Right lobe of liver (tissue), 6 donors: ENCODE measurements around the gene EPHA2. TPM values are rescaled to one million over a fixed set of nuclear protein-coding genes. Genes with fewer than 3 reads are reported as not detected.
A peak's percentile ranks its signal among the peaks of the same experiment; 100 is the strongest.

Experiments
- ATAC-seq, 4 donors: fragments of 200-7000 bp; cut with Tn5 transposase; one replicate each; pipeline ENCODE4 v1.9.1; 2020; ENCODE audit warnings: mild to moderate bottlenecking in 4 of 4, moderate library complexity in 4 of 4
- DNase-seq, 3 donors: peaks; one replicate each; pipeline ENCODE4 v3.0.0-alpha.2; 2020
- H3K27ac ChIP-seq, 3 donors: fragments of 200-600 bp; one replicate each; pipeline ENCODE4 v1.8.0; 2022
- H3K27me3 ChIP-seq, 2 donors: fragments of 200-600 bp; one replicate each; pipeline ENCODE4 v1.8.0; 2022
- H3K36me3 ChIP-seq, 4 donors: fragments of 200-600 bp; sonication (generic) in 1 of 4; one replicate each; pipeline versions ENCODE4 v1.5.1 to v1.8.0; 2017 to 2022; ENCODE audit warnings: control low read depth in 1 of 4
- H3K4me1 ChIP-seq, 4 donors: fragments of 200-600 bp; sonication (generic) in 1 of 4; one replicate each; pipeline versions ENCODE4 v1.5.1 to v1.8.0; 2017 to 2022; ENCODE audit warnings: control low read depth in 1 of 4
- H3K4me3 ChIP-seq, 3 donors: fragments of 200-600 bp; one replicate each; pipeline ENCODE4 v1.8.0; 2022
- H3K9me3 ChIP-seq, 4 donors: fragments of 200-600 bp; sonication (generic) in 1 of 4; one replicate each; pipeline versions ENCODE4 v1.5.1 to v1.8.0; 2017 to 2022; ENCODE audit warnings: control low read depth in 1 of 4
- POLR2A ChIP-seq: fragments of 450-650 bp; IDR thresholded peaks from one replicate; pipeline ENCODE4 v1.6.1; 2017; ENCODE audit warnings: antibody characterized with exemption, mild to moderate bottlenecking
- WGBS: methylation state at CpG from one replicate; pipeline ENCODE4 v1.1.6; 2018; ENCODE audit warnings: low coverage, low lambda C conversion rate; ENCODE audit not compliant: insufficient coverage; ENCODE audit errors: missing lambda C conversion rate; 5-methylcytosine and 5-hydroxymethylcytosine counted together
- intact Hi-C, 2 donors: fragments of 100-400 bp; cut with DNase I; formaldehyde crosslinking; loops; one replicate each; pipeline versions ENCODE4 v1.11.2 to v1.14.1; 2022
- total RNA-seq, 6 experiments: library from RNA; depleted of rRNA in 2 of 6; stranded (reverse); fragments of >200 nt in 2 of 6; fragmentation: NEBNext Ultra II Directional in 3 of 6; extraction: Animal tissue kit (Norgen Biotek cat#: 25700) in 3 of 6; gene quantifications; one replicate each; pipeline versions ENCODE4 v1.1.0 to v1.2.4, GENCODE V29; 2016 to 2023
- TF ChIP-seq, protein P1 (sequence below), 4 donors: fragments of 200-600 bp in 3 of 4; fragments of 450-650 bp in 1 of 4; IDR thresholded peaks; one replicate each; pipeline versions ENCODE4 v1.5.1 to v1.8.0; 2016 to 2022; ENCODE audit warnings: antibody characterized with exemption in 4 of 4, mild to moderate bottlenecking in 2 of 4
- donor health status: DM: no; HTN: yes; CAD: no.
- donor health status: DM: no; HTN: no; CAD: no.
- donor health status: DM: no; HTN: no; CAD: no.
- donor health status: DM: no; HTN: yes; CAD: no.
- donor health status: DM: no; HTN: yes; CAD: no.

Gene EPHA2
- total RNA-seq, 6 experiments from 2014 or later = 6.0 to 14.7 (median 10.8) TPM

DNA sequence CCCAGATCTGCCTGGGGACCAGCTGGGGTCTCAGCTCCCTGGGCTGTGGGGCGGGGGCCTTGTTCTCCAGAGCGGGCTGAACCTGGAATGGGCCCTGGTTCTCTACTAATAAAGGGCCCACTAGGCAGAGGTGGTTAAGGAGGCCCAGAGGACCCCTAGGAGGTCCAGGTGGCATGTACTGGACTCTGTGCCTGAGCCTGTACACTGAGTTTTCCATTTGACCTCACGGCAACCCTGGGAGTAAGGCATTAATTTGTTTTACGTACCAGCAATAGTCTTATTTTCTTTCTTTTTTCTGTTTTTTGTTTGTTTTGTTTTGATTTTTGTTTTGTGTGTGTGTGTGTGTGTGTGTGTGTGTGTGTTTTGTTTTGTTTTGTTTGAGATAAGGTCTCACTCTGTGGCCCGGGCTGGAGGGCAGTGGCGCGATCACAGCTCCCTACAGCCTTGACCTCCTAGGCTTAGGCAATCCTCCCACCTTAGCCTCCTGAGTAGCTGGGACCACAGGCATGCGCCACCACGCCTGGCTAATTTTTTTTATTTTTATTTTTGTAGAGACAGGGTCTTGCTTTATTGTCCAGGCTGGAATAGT lies 62.9 kb downstream of the EPHA2 start:
- peaks cover 0 to 9% (median 0%) of the 10 kb centered on the region in 4 donors for H3K4me1 ChIP-seq
- no peak for TF ChIP-seq POLR2A
- TF ChIP-seq, protein P1, sequence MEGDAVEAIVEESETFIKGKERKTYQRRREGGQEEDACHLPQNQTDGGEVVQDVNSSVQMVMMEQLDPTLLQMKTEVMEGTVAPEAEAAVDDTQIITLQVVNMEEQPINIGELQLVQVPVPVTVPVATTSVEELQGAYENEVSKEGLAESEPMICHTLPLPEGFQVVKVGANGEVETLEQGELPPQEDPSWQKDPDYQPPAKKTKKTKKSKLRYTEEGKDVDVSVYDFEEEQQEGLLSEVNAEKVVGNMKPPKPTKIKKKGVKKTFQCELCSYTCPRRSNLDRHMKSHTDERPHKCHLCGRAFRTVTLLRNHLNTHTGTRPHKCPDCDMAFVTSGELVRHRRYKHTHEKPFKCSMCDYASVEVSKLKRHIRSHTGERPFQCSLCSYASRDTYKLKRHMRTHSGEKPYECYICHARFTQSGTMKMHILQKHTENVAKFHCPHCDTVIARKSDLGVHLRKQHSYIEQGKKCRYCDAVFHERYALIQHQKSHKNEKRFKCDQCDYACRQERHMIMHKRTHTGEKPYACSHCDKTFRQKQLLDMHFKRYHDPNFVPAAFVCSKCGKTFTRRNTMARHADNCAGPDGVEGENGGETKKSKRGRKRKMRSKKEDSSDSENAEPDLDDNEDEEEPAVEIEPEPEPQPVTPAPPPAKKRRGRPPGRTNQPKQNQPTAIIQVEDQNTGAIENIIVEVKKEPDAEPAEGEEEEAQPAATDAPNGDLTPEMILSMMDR (IDR thresholded peaks at IDR 0.05) = no peak
- H3K27me3 ChIP-seq = no peaks in the 10 kb centered on the region
- intact Hi-C loops = no loop called here
- no peaks in the 10 kb centered on the region for H3K9me3 ChIP-seq
- DNase-seq = no peak
- H3K4me3 ChIP-seq = no peak overlapping the region
- WGBS = 47% methylated on average over 7 of the region's 9 CpGs
- H3K36me3 ChIP-seq = no peaks in the 10 kb centered on the region
- no peak overlapping the region for H3K27ac ChIP-seq
- ATAC-seq = no peak

DNA sequence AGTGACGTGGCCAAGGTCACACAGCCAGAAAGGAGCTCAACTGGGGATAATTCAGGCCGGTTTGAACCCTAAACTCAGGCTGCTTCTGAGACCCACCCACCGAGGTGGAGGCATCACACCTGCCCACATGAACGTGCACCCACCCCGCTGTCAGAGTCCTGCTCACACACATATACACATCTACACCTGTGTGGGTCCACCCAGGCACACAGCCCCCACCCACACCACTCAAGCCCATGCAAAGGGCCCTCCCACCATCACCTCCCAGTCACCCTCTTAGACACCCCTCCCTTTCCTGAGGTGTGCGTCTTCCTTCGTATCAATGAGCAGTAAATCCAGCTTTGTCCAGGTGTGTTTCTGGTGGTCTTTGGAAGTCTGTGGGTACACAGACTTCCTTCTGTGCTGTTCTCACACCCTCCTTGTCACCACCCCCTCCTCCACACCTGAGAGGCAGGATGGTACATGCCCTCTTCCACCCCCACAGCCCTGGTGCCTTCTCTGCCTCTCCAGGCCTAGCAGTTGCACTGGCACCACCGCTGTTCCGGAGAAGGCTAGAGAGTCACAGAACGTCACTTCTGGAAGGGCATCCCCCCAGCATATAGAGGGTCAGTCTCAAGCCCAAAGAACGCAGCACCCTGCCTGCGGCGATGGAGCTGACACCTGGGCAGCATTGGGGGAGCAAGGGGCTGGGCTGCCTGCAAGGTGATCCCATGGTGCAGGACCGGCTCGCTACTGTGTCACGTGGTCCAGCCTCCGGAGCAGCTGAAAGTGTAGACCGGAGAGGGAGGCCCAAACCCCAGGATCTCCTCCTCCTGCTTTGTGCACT lies 63.6 kb downstream of the EPHA2 start:
- Histone ChIP-seq H3K27ac (no peak overlapping the region), H3K36me3 (no peaks in the 10 kb centered on the region), H3K4me3 (no peak overlapping the region), H3K27me3 (no peaks in the 10 kb centered on the region), H3K9me3 (no peaks in the 10 kb centered on the region), H3K4me1 (peaks cover 0 to 9% (median 0%) of the 10 kb centered on the region in 4 donors)
- DNase-seq (no peak), ATAC-seq (no peak)
- 86% methylated on average over 2 of the region's 18 CpGs for WGBS
- intact Hi-C loops = no loop called here
- TF ChIP-seq POLR2A = no peak
- TF ChIP-seq, protein P1 (IDR thresholded peaks at IDR 0.05) = no peak

GRCh38 chr1:16091296-16091695 lies 64.6 kb downstream of the EPHA2 start:
- ATAC-seq (peak in 2 of 4 donors; percentile 18 to 28), DNase-seq (no peak)
- WGBS = no CpG with 5 or more reads among the region's 8 CpGs
- H3K27ac ChIP-seq = no peak overlapping the region
- no peak overlapping the region for H3K4me3 ChIP-seq
- H3K4me1 ChIP-seq = peaks cover 0 to 9% (median 0%) of the 10 kb centered on the region in 4 donors
- no peaks in the 10 kb centered on the region for H3K9me3 ChIP-seq
- no peaks in the 10 kb centered on the region for H3K36me3 ChIP-seq
- no peaks in the 10 kb centered on the region for H3K27me3 ChIP-seq
- TF ChIP-seq, protein P1 (IDR thresholded peaks at IDR 0.05) = no peak
- TF ChIP-seq POLR2A = no peak
- intact Hi-C loops = no loop called here

DNA sequence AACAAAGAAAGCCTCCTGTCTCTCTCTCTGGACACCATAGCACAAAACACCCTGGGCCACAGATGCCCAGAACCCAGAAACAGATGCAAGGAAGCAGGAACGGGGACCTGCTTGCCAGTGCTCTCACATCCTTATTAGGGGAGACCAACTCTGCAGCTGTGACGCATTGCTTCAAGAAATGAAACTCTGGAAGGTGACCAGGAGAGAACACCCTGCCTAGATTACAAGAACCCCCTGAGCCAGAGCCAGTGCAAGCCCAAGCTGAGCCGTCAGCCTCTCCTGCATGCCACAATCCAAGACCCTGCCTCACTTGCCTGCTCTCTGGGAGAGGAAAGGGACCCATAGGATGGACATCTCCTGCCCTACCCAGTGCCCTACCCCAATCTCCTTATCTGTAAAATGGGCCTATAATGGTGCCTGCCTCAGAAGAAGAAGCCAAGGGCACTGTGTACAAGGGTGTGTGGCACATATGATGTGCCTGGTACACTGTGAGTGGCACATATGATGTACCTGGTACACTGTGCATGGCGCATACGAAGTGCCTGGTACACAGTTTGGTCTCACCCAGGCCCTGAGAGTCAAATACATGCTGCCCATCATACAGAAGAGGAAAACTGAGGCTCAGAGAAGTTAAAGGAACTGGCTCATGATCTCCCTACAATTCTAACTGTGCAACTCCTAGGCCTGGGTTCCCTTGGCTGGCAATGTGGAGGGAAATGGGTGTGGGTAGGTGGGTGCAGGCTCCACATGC lies 65.6 kb downstream of the EPHA2 start:
- H3K36me3 ChIP-seq = no peaks in the 10 kb centered on the region
- peaks cover 0 to 3% (median 0%) of the 10 kb centered on the region in 4 donors for H3K4me1 ChIP-seq
- 100% methylated on average over 1 of the region's 5 CpGs for WGBS
- ATAC-seq = no peak
- H3K27me3 ChIP-seq = no peaks in the 10 kb centered on the region
- no peak for TF ChIP-seq POLR2A
- TF ChIP-seq, protein P1 (IDR thresholded peaks at IDR 0.05) = no peak
- H3K27ac ChIP-seq = no peak overlapping the region
- no peaks in the 10 kb centered on the region for H3K9me3 ChIP-seq
- intact Hi-C loops = no loop called here
- no peak overlapping the region for H3K4me3 ChIP-seq
- no peak for DNase-seq
